Natural killer cell (primary cell): ENCODE results near the gene B3GALT5. TPM values are rescaled to one million over a fixed set of nuclear protein-coding genes. Genes with fewer than 3 reads are reported as not detected.

Experiments
- ATAC-seq, 3 donors: fragments of 150-1000 bp in 2 of 3; fragments of 200-7000 bp in 1 of 3; cut with Tn5 transposase; 1 replicate in 1 of 3; 2 replicates in 2 of 3; pipeline ENCODE4 v1.10.0; 2021; ENCODE audit warnings: mild to moderate bottlenecking in 2 of 3, moderate library complexity in 2 of 3
- DNase-seq, 2 donors: peaks; one replicate each; pipeline versions ENCODE4 v3.0.0 to v3.0.0-alpha.2; 2013 to 2021; ENCODE audit warnings: mixed read lengths in 1 of 2
- H3K27ac ChIP-seq: one replicate; pipeline ENCODE4 v1.5.1; 2013; ENCODE audit warnings: mild to moderate bottlenecking, low read length
- H3K27me3 ChIP-seq: one replicate; pipeline ENCODE4 v1.6.1; 2013; ENCODE audit warnings: low read length; ENCODE audit not compliant: control insufficient read depth, insufficient read depth
- H3K36me3 ChIP-seq: one replicate; pipeline ENCODE4 v1.6.1; 2013; ENCODE audit warnings: low read length; ENCODE audit not compliant: control insufficient read depth, insufficient read depth
- H3K4me1 ChIP-seq: one replicate; pipeline ENCODE4 v1.6.1; 2013; ENCODE audit warnings: low read length; ENCODE audit not compliant: control insufficient read depth, insufficient read depth
- H3K4me3 ChIP-seq: one replicate; pipeline ENCODE4 v1.5.1; 2013; ENCODE audit warnings: low read length
- H3K9me3 ChIP-seq: one replicate; pipeline ENCODE4 v1.6.1; 2013; ENCODE audit warnings: low read length; ENCODE audit not compliant: control insufficient read depth, insufficient read depth
- H3K27ac Mint-ChIP-seq, 2 donors: one replicate each; pipeline ENCODE4 v1.8.0; 2022; ENCODE audit warnings: mild to moderate bottlenecking in 2 of 2, mixed read lengths in 2 of 2, moderate library complexity in 1 of 2
- H3K27me3 Mint-ChIP-seq, 2 donors: one replicate each; pipeline ENCODE4 v1.8.0; 2022; ENCODE audit warnings: low read depth in 2 of 2, mixed read lengths in 2 of 2
- H3K36me3 Mint-ChIP-seq: one replicate; pipeline ENCODE4 v1.8.0; 2022; ENCODE audit warnings: mixed read lengths
- H3K4me1 Mint-ChIP-seq, 2 donors: one replicate each; pipeline ENCODE4 v1.8.0; 2022; ENCODE audit warnings: mixed read lengths in 2 of 2
- H3K4me3 Mint-ChIP-seq: one replicate; pipeline ENCODE4 v1.8.0; 2022; ENCODE audit warnings: mild to moderate bottlenecking, moderate library complexity, mixed read lengths
- H3K9me3 Mint-ChIP-seq, 2 donors: one replicate each; pipeline ENCODE4 v1.8.0; 2022; ENCODE audit warnings: mixed read lengths in 2 of 2
- WGBS: methylation state at CpG from one replicate; pipeline ENCODE4 v1.1.7; 2013; ENCODE audit warnings: missing lambda C conversion rate; ENCODE audit not compliant: insufficient coverage; 5-methylcytosine and 5-hydroxymethylcytosine counted together
- intact Hi-C: fragments of 100-400 bp; cut with micrococcal nuclease; formaldehyde crosslinking; loops from one replicate; pipeline ENCODE4 v1.14.2; 2022
- total RNA-seq, 4 donors: library from RNA; stranded (reverse); fragments of 120-200 nt in 1 of 4; gene quantifications; one replicate each; pipeline versions ENCODE4 v1.2.3 to v1.2.4, GENCODE V29; 2013 to 2022
- TF ChIP-seq, protein P1 (sequence below): fragments of 200-600 bp; IDR thresholded peaks from one replicate; pipeline ENCODE4 v1.8.0; 2022; ENCODE audit warnings: antibody characterized with exemption

Gene B3GALT5
- total RNA-seq, 3 donors from 2014 or later (not counting 1 experiment from before 2014, with no cell fraction given) = 0.05 TPM; not detected in 2

- no peak overlapping the region for H3K4me3 Mint-ChIP-seq
- no peak overlapping the region for H3K4me3 ChIP-seq
- DNase-seq = no peak
- H3K9me3 Mint-ChIP-seq = no peaks in the 10 kb centered on the region
- no peaks in the 10 kb centered on the region for H3K4me1 Mint-ChIP-seq
- no peak overlapping the region for H3K27ac ChIP-seq
- no peaks in the 10 kb centered on the region for H3K9me3 ChIP-seq
- H3K4me1 ChIP-seq = no peaks in the 10 kb centered on the region
- no peak overlapping the region for H3K27ac Mint-ChIP-seq
- TF ChIP-seq, protein P1, sequence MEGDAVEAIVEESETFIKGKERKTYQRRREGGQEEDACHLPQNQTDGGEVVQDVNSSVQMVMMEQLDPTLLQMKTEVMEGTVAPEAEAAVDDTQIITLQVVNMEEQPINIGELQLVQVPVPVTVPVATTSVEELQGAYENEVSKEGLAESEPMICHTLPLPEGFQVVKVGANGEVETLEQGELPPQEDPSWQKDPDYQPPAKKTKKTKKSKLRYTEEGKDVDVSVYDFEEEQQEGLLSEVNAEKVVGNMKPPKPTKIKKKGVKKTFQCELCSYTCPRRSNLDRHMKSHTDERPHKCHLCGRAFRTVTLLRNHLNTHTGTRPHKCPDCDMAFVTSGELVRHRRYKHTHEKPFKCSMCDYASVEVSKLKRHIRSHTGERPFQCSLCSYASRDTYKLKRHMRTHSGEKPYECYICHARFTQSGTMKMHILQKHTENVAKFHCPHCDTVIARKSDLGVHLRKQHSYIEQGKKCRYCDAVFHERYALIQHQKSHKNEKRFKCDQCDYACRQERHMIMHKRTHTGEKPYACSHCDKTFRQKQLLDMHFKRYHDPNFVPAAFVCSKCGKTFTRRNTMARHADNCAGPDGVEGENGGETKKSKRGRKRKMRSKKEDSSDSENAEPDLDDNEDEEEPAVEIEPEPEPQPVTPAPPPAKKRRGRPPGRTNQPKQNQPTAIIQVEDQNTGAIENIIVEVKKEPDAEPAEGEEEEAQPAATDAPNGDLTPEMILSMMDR = no peak
- H3K36me3 ChIP-seq = no peaks in the 10 kb centered on the region
- ATAC-seq = no peak
- no peaks in the 10 kb centered on the region for H3K36me3 Mint-ChIP-seq
- no peaks in the 10 kb centered on the region for H3K27me3 Mint-ChIP-seq
- intact Hi-C loops = no loop called here
- WGBS = 86% methylated on average over 1 of the region's 1 CpG
- H3K27me3 ChIP-seq = no peaks in the 10 kb centered on the region
Measured at GRCh38 chr21:39714331-39714730, 101.6 kb downstream of the B3GALT5 start.

GRCh38 chr21:39715804-39716397 lies 103.2 kb downstream of the B3GALT5 start:
- TF ChIP-seq, protein P1 = peak; percentile 55
- H3K27me3 Mint-ChIP-seq = no peaks in the 10 kb centered on the region
- Histone ChIP-seq H3K27ac (no peak overlapping the region), H3K27me3 (no peaks in the 10 kb centered on the region), H3K4me3 (no peak overlapping the region), H3K4me1 (no peaks in the 10 kb centered on the region), H3K36me3 (no peaks in the 10 kb centered on the region), H3K9me3 (no peaks in the 10 kb centered on the region)
- no peak overlapping the region for H3K27ac Mint-ChIP-seq
- peak; percentile 16 to 53 for DNase-seq
- intact Hi-C loops = loop anchor here (1.0 kb wide), 1 partner anchor 198 kb away; no protein-coding TSS in a partner anchor
- WGBS = 30% methylated on average over 6 of the region's 10 CpGs
- H3K9me3 Mint-ChIP-seq = no peaks in the 10 kb centered on the region
- no peaks in the 10 kb centered on the region for H3K36me3 Mint-ChIP-seq
- H3K4me1 Mint-ChIP-seq = no peaks in the 10 kb centered on the region
- no peak for ATAC-seq
- no peak overlapping the region for H3K4me3 Mint-ChIP-seq

GRCh38 chr21:39720126-39720778 lies 107.5 kb downstream of the B3GALT5 start:
- TF ChIP-seq, protein P1 = no peak
- Histone ChIP-seq H3K27ac (no peak overlapping the region), H3K4me3 (no peak overlapping the region), H3K4me1 (no peaks in the 10 kb centered on the region), H3K27me3 (no peaks in the 10 kb centered on the region), H3K36me3 (no peaks in the 10 kb centered on the region), H3K9me3 (no peaks in the 10 kb centered on the region)
- ATAC-seq = no peak
- H3K27ac Mint-ChIP-seq = no peak overlapping the region
- no peaks in the 10 kb centered on the region for H3K27me3 Mint-ChIP-seq
- 91% methylated on average over 5 of the region's 5 CpGs for WGBS
- DNase-seq = no peak
- H3K4me1 Mint-ChIP-seq = no peaks in the 10 kb centered on the region
- H3K4me3 Mint-ChIP-seq = no peak overlapping the region
- no peaks in the 10 kb centered on the region for H3K9me3 Mint-ChIP-seq
- intact Hi-C loops = no loop called here
- no peaks in the 10 kb centered on the region for H3K36me3 Mint-ChIP-seq
